ENCODE measurements around the gene CRBN. TPM values are rescaled to one million over a fixed set of nuclear protein-coding genes. Genes with fewer than 3 reads are reported as not detected.

CRBN gene
- total and polyA plus RNA-seq, 9 of the 15 experiments (the other 6 are each of a cell fraction or from before 2014, with no cell fraction given): 40.8 to 331 (median 57.4) TPM

GRCh38 chr3:3191675-3192285 is 12.3 kb upstream of the CRBN start (continued):
- TF ChIP-seq HINFP (tag; conservative IDR thresholded peaks at IDR 0.05; ENCODE audit: low read depth) (no peak), ZNF197 (CRISPR knock-in tag; IDR thresholded peaks at IDR 0.05; ENCODE audit: low read depth) (0 out of 2 replicates have a peak, but pooled peaks have one; percentile 31), ZNF41 (CRISPR knock-in tag; conservative IDR thresholded peaks at IDR 0.05) (no peak), ZNF583 (CRISPR knock-in tag; IDR thresholded peaks at IDR 0.05) (no peak), ZNF311 (CRISPR knock-in tag; IDR thresholded peaks at IDR 0.05) (no peak), SRSF1 (IDR thresholded peaks at IDR 0.05; ENCODE audit: low read depth, low read length) (no peak), HDAC8 (tag; IDR thresholded peaks at IDR 0.05) (no peak), SOX6 (IDR thresholded peaks at IDR 0.05) (peak; percentile 52), ZNF232 (CRISPR knock-in tag; IDR thresholded peaks at IDR 0.05) (no peak), IFI16 (CRISPR knock-in tag; IDR thresholded peaks at IDR 0.05) (no peak), PTBP1 (IDR thresholded peaks at IDR 0.05; ENCODE audit: low read depth, low read length) (no peak), MECOM (CRISPR knock-in tag; IDR thresholded peaks at IDR 0.05) (peak; percentile 10; the same call in 1 of the 2 replicates), CREBBP (IDR thresholded peaks at IDR 0.05; ENCODE audit: low read depth, low read length) (no peak), ZNF444 (CRISPR knock-in tag; IDR thresholded peaks at IDR 0.05) (no peak), DPF2 (IDR thresholded peaks at IDR 0.05) (peak; percentile 80), ZBTB33 (CRISPR knock-in tag; IDR thresholded peaks at IDR 0.05) (no peak), ILK (tag; IDR thresholded peaks at IDR 0.05; ENCODE audit: borderline replicate concordance, low read depth) (no peak), TAF15 (IDR thresholded peaks at IDR 0.05; ENCODE audit: low read depth, low read length) (no peak), ZNF24 (IDR thresholded peaks at IDR 0.05) (no peak), E2F3 (CRISPR knock-in tag; IDR thresholded peaks at IDR 0.05) (no peak)
- TF ChIP-seq, protein P1, sequence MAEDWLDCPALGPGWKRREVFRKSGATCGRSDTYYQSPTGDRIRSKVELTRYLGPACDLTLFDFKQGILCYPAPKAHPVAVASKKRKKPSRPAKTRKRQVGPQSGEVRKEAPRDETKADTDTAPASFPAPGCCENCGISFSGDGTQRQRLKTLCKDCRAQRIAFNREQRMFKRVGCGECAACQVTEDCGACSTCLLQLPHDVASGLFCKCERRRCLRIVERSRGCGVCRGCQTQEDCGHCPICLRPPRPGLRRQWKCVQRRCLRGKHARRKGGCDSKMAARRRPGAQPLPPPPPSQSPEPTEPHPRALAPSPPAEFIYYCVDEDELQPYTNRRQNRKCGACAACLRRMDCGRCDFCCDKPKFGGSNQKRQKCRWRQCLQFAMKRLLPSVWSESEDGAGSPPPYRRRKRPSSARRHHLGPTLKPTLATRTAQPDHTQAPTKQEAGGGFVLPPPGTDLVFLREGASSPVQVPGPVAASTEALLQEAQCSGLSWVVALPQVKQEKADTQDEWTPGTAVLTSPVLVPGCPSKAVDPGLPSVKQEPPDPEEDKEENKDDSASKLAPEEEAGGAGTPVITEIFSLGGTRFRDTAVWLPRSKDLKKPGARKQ (CRISPR knock-in tag; IDR thresholded peaks at IDR 0.05): no peak
- TF ChIP-seq, protein P2, sequence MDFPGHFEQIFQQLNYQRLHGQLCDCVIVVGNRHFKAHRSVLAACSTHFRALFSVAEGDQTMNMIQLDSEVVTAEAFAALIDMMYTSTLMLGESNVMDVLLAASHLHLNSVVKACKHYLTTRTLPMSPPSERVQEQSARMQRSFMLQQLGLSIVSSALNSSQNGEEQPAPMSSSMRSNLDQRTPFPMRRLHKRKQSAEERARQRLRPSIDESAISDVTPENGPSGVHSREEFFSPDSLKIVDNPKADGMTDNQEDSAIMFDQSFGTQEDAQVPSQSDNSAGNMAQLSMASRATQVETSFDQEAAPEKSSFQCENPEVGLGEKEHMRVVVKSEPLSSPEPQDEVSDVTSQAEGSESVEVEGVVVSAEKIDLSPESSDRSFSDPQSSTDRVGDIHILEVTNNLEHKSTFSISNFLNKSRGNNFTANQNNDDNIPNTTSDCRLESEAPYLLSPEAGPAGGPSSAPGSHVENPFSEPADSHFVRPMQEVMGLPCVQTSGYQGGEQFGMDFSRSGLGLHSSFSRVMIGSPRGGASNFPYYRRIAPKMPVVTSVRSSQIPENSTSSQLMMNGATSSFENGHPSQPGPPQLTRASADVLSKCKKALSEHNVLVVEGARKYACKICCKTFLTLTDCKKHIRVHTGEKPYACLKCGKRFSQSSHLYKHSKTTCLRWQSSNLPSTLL (IDR thresholded peaks at IDR 0.05): no peak
- TF ChIP-seq, protein P3, sequence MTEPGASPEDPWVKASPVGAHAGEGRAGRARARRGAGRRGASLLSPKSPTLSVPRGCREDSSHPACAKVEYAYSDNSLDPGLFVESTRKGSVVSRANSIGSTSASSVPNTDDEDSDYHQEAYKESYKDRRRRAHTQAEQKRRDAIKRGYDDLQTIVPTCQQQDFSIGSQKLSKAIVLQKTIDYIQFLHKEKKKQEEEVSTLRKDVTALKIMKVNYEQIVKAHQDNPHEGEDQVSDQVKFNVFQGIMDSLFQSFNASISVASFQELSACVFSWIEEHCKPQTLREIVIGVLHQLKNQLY (CRISPR knock-in tag; conservative IDR thresholded peaks at IDR 0.05): no peak

Measured in K562 (cell line).